ENCODE results near the gene C22orf15. TPM values are rescaled to one million over a fixed set of nuclear protein-coding genes. Genes with fewer than 3 reads are reported as not detected.

Gene C22orf15
- total and polyA plus RNA-seq, 2 donors (not counting 3 experiments of a cell fraction or from before 2014, with no cell fraction given) = 0.86 TPM; not detected in 1

GRCh38 chr22:23793326-23793725 lies 30.5 kb downstream of the C22orf15 start:
- Histone ChIP-seq H3K4me1 (ENCODE audit: control insufficient read depth, extremely low read depth, insufficient read depth, low read length) (peaks cover under 1% of the 10 kb centered on the region), H3K9me1 (replicated peaks; ENCODE audit: control insufficient read depth, extremely low read depth, insufficient read depth, low read length) (no peaks in the 10 kb centered on the region), H3K4me2 (ENCODE audit: insufficient read depth, low read length) (no peak overlapping the region), H3K27ac (ENCODE audit: insufficient read depth, low read depth, low read length) (no peak overlapping the region), H3K79me2 (ENCODE audit: control insufficient read depth, insufficient read depth, low read length) (peaks cover 47% of the 10 kb centered on the region), H3K36me3 (ENCODE audit: control insufficient read depth in 2 of 2, extremely low read depth in 1 of 2, insufficient read depth in 2 of 2, low read length in 2 of 2) (peaks cover 0 to 20% of the 10 kb centered on the region in 2 experiments), H3K9me3 (replicated peaks; ENCODE audit: control insufficient read depth, insufficient read depth, low read length) (no peaks in the 10 kb centered on the region), H3K27me3 (ENCODE audit: control insufficient read depth in 2 of 2, insufficient read depth in 2 of 2, low read length in 2 of 2) (no peaks in the 10 kb centered on the region), H3K9ac (replicated peaks; ENCODE audit: extremely low read depth, insufficient read depth, low read length) (no peak overlapping the region), H4K20me1 (replicated peaks; ENCODE audit: control insufficient read depth, extremely low read depth, insufficient read depth, low read length) (peaks cover 2% of the 10 kb centered on the region), H3K4me3 (replicated peaks in 1 of 3; ENCODE audit: insufficient read depth in 1 of 3, low read depth in 1 of 3, low read length in 3 of 3) (no peak overlapping the region), H2AFZ (ENCODE audit: low read depth, low read length) (no peak overlapping the region)
- FAIRE-seq (no peak), DNase-seq (ENCODE audit: low read depth, low spot score) (no peak)
- dilution Hi-C loops (cut with MboI; ENCODE audit: extremely low pct_ligation_motif_present, low sequenced_read_pairs) (no loop called here), intact Hi-C loops (cut with micrococcal nuclease) (no loop called here)
- POLR2A ChIA-PET = no interaction called here
- CTCF ChIA-PET = no interaction called here
- TF ChIP-seq FOS (IDR thresholded peaks at IDR 0.05; ENCODE audit: borderline replicate concordance, insufficient read depth, low read length) (no peak), POLR2AphosphoS5 (IDR thresholded peaks at IDR 0.05; ENCODE audit: insufficient read depth, low read depth, low read length) (no peak), MAX (IDR thresholded peaks at IDR 0.05; ENCODE audit: insufficient read depth, insufficient read length) (no peak), EZH2 (IDR thresholded peaks at IDR 0.05; ENCODE audit: borderline replicate concordance, low read depth, low read length, severe bottlenecking) (no peak), MYC (IDR thresholded peaks at IDR 0.05; ENCODE audit: low read depth, low read length) (no peak), JUN (IDR thresholded peaks at IDR 0.05; ENCODE audit: borderline replicate concordance, insufficient read depth, insufficient read length, low read depth) (no peak), POLR2A (IDR thresholded peaks at IDR 0.05; ENCODE audit: low read depth, low read length) (no peak)
- no TSS peak for BruUV-seq (replicated peaks)

DNA sequence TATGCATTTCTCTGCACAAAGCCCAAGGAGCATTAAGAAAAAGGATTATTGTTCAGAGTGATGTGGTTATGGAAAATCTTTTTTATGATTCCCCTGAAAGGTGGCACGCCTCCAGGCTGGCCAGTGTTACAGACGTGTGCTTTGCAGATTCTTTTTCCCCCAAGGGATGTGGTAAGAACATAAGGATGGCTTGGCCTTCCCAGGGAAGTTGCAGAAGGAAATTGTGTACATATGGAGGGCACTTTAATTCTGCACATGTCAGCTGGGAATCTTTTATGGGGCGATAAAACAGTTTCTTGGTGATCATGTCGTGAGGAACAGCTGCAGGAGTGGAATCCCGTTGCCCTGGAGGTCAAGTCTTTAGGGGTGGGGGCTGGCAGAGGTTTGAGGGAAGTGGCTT lies 33.7 kb downstream of the C22orf15 start:
- no peak overlapping the region for H3K9ac ChIP-seq (replicated peaks; ENCODE audit: extremely low read depth, insufficient read depth, low read length)
- peaks cover 8 to 36% of the 10 kb centered on the region in 2 experiments for H3K36me3 ChIP-seq (ENCODE audit: control insufficient read depth in 2 of 2, extremely low read depth in 1 of 2, insufficient read depth in 2 of 2, low read length in 2 of 2)
- no peaks in the 10 kb centered on the region for H3K27me3 ChIP-seq (ENCODE audit: control insufficient read depth in 2 of 2, insufficient read depth in 2 of 2, low read length in 2 of 2)
- no peak overlapping the region for H3K4me3 ChIP-seq (replicated peaks in 1 of 3; ENCODE audit: insufficient read depth in 1 of 3, low read depth in 1 of 3, low read length in 3 of 3)
- no peak for TF ChIP-seq POLR2A (IDR thresholded peaks at IDR 0.05; ENCODE audit: low read depth, low read length)
- TF ChIP-seq EZH2 (IDR thresholded peaks at IDR 0.05; ENCODE audit: borderline replicate concordance, low read depth, low read length, severe bottlenecking) = no peak
- no peak for TF ChIP-seq MAX (IDR thresholded peaks at IDR 0.05; ENCODE audit: insufficient read depth, insufficient read length)
- no peak for TF ChIP-seq FOS (IDR thresholded peaks at IDR 0.05; ENCODE audit: borderline replicate concordance, insufficient read depth, low read length)
- no peak for TF ChIP-seq POLR2AphosphoS5 (IDR thresholded peaks at IDR 0.05; ENCODE audit: insufficient read depth, low read depth, low read length)
- TF ChIP-seq MYC (IDR thresholded peaks at IDR 0.05; ENCODE audit: low read depth, low read length) = no peak
- no peak for TF ChIP-seq JUN (IDR thresholded peaks at IDR 0.05; ENCODE audit: borderline replicate concordance, insufficient read depth, insufficient read length, low read depth)
- TF ChIP-seq, protein P1, sequence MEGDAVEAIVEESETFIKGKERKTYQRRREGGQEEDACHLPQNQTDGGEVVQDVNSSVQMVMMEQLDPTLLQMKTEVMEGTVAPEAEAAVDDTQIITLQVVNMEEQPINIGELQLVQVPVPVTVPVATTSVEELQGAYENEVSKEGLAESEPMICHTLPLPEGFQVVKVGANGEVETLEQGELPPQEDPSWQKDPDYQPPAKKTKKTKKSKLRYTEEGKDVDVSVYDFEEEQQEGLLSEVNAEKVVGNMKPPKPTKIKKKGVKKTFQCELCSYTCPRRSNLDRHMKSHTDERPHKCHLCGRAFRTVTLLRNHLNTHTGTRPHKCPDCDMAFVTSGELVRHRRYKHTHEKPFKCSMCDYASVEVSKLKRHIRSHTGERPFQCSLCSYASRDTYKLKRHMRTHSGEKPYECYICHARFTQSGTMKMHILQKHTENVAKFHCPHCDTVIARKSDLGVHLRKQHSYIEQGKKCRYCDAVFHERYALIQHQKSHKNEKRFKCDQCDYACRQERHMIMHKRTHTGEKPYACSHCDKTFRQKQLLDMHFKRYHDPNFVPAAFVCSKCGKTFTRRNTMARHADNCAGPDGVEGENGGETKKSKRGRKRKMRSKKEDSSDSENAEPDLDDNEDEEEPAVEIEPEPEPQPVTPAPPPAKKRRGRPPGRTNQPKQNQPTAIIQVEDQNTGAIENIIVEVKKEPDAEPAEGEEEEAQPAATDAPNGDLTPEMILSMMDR (IDR thresholded peaks at IDR 0.05; ENCODE audit: extremely low read depth in 1 of 2, insufficient read depth in 1 of 2, low read depth in 1 of 2, low read length in 2 of 2) = no peak
- no peak for TF ChIP-seq GATA2 (IDR thresholded peaks at IDR 0.05; ENCODE audit: insufficient read depth, insufficient read length, low read depth, low read length)
- peaks cover 16% of the 10 kb centered on the region for H3K79me2 ChIP-seq (ENCODE audit: control insufficient read depth, insufficient read depth, low read length)
- CTCF ChIA-PET = interaction anchor here (1.1 kb wide), 1 partner anchor 25 kb away, joined by 3 read pairs; no protein-coding TSS in a partner anchor
- H3K4me1 ChIP-seq (ENCODE audit: control insufficient read depth, extremely low read depth, insufficient read depth, low read length) = no peaks in the 10 kb centered on the region
- dilution Hi-C loops (cut with MboI; ENCODE audit: extremely low pct_ligation_motif_present, low sequenced_read_pairs) = no loop called here
- no peak overlapping the region for H3K4me2 ChIP-seq (ENCODE audit: insufficient read depth, low read length)
- no TSS peak for BruUV-seq (replicated peaks)
- no peaks in the 10 kb centered on the region for H3K9me1 ChIP-seq (replicated peaks; ENCODE audit: control insufficient read depth, extremely low read depth, insufficient read depth, low read length)
- FAIRE-seq = no peak
- H3K9me3 ChIP-seq (replicated peaks; ENCODE audit: control insufficient read depth, insufficient read depth, low read length) = no peaks in the 10 kb centered on the region
- DNase-seq (ENCODE audit: low read depth, low spot score) = no peak
- no peak overlapping the region for H2AFZ ChIP-seq (ENCODE audit: low read depth, low read length)
- intact Hi-C loops (cut with micrococcal nuclease) = no loop called here
- POLR2A ChIA-PET = no interaction called here
- H4K20me1 ChIP-seq (replicated peaks; ENCODE audit: control insufficient read depth, extremely low read depth, insufficient read depth, low read length) = no peaks in the 10 kb centered on the region
- no peak overlapping the region for H3K27ac ChIP-seq (ENCODE audit: insufficient read depth, low read depth, low read length)
